SU-DHL-6 (cell line): ENCODE measurements around the gene IRGM.

Experiments used
- H2AFZ ChIP-seq: fragments of 200-600 bp; sonication (generic); 2 replicates; pipeline ENCODE4 v1.6.1; 2014; ENCODE audit warnings: low read depth, mild to moderate bottlenecking, moderate library complexity, mixed read lengths, antibody characterized with exemption, low read length; ENCODE audit not compliant: severe bottlenecking
- H3F3A ChIP-seq: fragments of 200-600 bp; shearing (Covaris generic); 2 replicates; pipeline ENCODE4 v1.6.0; 2016; ENCODE audit warnings: antibody characterized with exemption, mild to moderate bottlenecking; ENCODE audit not compliant: insufficient read depth
- H3K27ac ChIP-seq: fragments of 200-600 bp; sonication (generic); 2 replicates; pipeline ENCODE4 v1.5.1; 2016; ENCODE audit warnings: low read depth, mild to moderate bottlenecking, low read length, moderate library complexity, mixed read lengths
- H3K27me3 ChIP-seq: fragments of 200-600 bp; sonication (generic), shearing (Covaris generic); 2 replicates; pipeline ENCODE4 v1.6.0; 2014; ENCODE audit warnings: mild to moderate bottlenecking, low read length
- H3K36me3 ChIP-seq: fragments of 200-600 bp; sonication (generic); 2 replicates; pipeline ENCODE4 v1.6.1; 2014; ENCODE audit warnings: mild to moderate bottlenecking, low read length, mixed read lengths
- H3K4me2 ChIP-seq: fragments of 300-600, 200-600 bp; shearing (Covaris generic), sonication (generic); 2 replicates; pipeline ENCODE4 v1.6.0; 2014; ENCODE audit warnings: low read length, low read depth, mild to moderate bottlenecking; ENCODE audit not compliant: poor library complexity, severe bottlenecking
- H3K4me3 ChIP-seq: fragments of 200-600 bp; sonication (generic); 2 replicates; pipeline ENCODE4 v1.5.1; 2014; ENCODE audit warnings: antibody characterized with exemption, low read length, mild to moderate bottlenecking, mixed read lengths; ENCODE audit not compliant: insufficient read depth, poor library complexity, severe bottlenecking
- H3K79me2 ChIP-seq: fragments of 200-600 bp; sonication (generic); 2 replicates; pipeline ENCODE4 v1.6.1; 2014; ENCODE audit warnings: mild to moderate bottlenecking, low read length, moderate library complexity; ENCODE audit not compliant: insufficient read depth
- H3K9ac ChIP-seq: fragments of 200-600 bp; sonication (generic); 2 replicates; pipeline ENCODE4 v1.7.0; 2014; ENCODE audit warnings: mild to moderate bottlenecking, low read length
- H3K9me2 ChIP-seq: fragments of 200-600 bp; sonication (generic); replicated peaks from 2 replicates; pipeline ENCODE4 v1.6.1; 2014; ENCODE audit warnings: low read length; ENCODE audit not compliant: insufficient read depth
- H3K9me3 ChIP-seq: fragments of 200-600 bp; sonication (generic); 2 replicates; pipeline ENCODE4 v1.6.1; 2014; ENCODE audit warnings: low read length, mixed read lengths; ENCODE audit not compliant: insufficient read depth
- H4K20me1 ChIP-seq: fragments of 200-600 bp; sonication (generic); 2 replicates; pipeline ENCODE4 v1.6.1; 2014; ENCODE audit warnings: low read depth, mild to moderate bottlenecking, antibody characterized with exemption, low read length, moderate library complexity, mixed read lengths
- CTCF ChIP-seq: fragments of 200-600 bp; sonication (generic); IDR thresholded peaks from one replicate; pipeline ENCODE4 v1.5.1; 2017; ENCODE audit warnings: antibody characterized with exemption, mild to moderate bottlenecking, low read length, moderate library complexity; ENCODE audit not compliant: insufficient read depth, poor library complexity, severe bottlenecking
- EZH2phosphoT487 ChIP-seq: fragments of 200-600 bp; sonication (generic), shearing (Covaris generic); conservative IDR thresholded peaks from 2 replicates; pipeline ENCODE4 v1.6.1; 2018; ENCODE audit warnings: mild to moderate bottlenecking, antibody characterized with exemption, low read length, moderate library complexity, mixed read lengths

The IRGM gene

GRCh38 chr5:150809363-150809762 lies 37.0 kb upstream of the IRGM start:
- Histone ChIP-seq H3K4me2 (no peak overlapping the region), H4K20me1 (no peaks in the 10 kb centered on the region), H3F3A (no peaks in the 10 kb centered on the region), H3K79me2 (no peaks in the 10 kb centered on the region), H3K27me3 (no peaks in the 10 kb centered on the region), H3K4me3 (no peak overlapping the region), H3K9me2 (no peaks in the 10 kb centered on the region), H3K27ac (no peak overlapping the region), H3K9me3 (no peaks in the 10 kb centered on the region), H2AFZ (no peak overlapping the region), H3K36me3 (no peaks in the 10 kb centered on the region), H3K9ac (no peak overlapping the region)
- no peak for TF ChIP-seq EZH2phosphoT487
- no peak for TF ChIP-seq CTCF

GRCh38 chr5:150815010-150815409 lies 31.3 kb upstream of the IRGM start:
- Histone ChIP-seq H3K9me2 (no peaks in the 10 kb centered on the region), H3K9ac (no peak overlapping the region), H3K27ac (no peak overlapping the region), H3K79me2 (no peaks in the 10 kb centered on the region), H3K36me3 (no peaks in the 10 kb centered on the region), H3K4me2 (no peak overlapping the region), H3K4me3 (no peak overlapping the region), H4K20me1 (no peaks in the 10 kb centered on the region), H3K27me3 (no peaks in the 10 kb centered on the region), H2AFZ (no peak overlapping the region), H3F3A (no peaks in the 10 kb centered on the region), H3K9me3 (no peaks in the 10 kb centered on the region)
- TF ChIP-seq CTCF = no peak
- TF ChIP-seq EZH2phosphoT487 = no peak

GRCh38 chr5:150816946-150817345 lies 29.4 kb upstream of the IRGM start:
- no peak for TF ChIP-seq EZH2phosphoT487
- TF ChIP-seq CTCF = no peak
- Histone ChIP-seq H3K4me3 (no peak overlapping the region), H4K20me1 (no peaks in the 10 kb centered on the region)

More at GRCh38 chr5:150816946-150817345, 29.4 kb upstream of the IRGM start:
- Histone ChIP-seq H3F3A (no peaks in the 10 kb centered on the region), H3K9me3 (no peaks in the 10 kb centered on the region), H3K9me2 (no peaks in the 10 kb centered on the region), H2AFZ (no peak overlapping the region), H3K27me3 (no peaks in the 10 kb centered on the region), H3K4me2 (no peak overlapping the region), H3K36me3 (no peaks in the 10 kb centered on the region), H3K79me2 (no peaks in the 10 kb centered on the region), H3K27ac (no peak overlapping the region), H3K9ac (no peak overlapping the region)
